Astrocyte of the spinal cord (primary cell): Measurements from ENCODE around the gene GMEB2.
"Not testable (repeated sequence)": the region's sequence is repeated elsewhere in the genome, so short reads cannot be mapped to it uniquely, and the experiment has no call there.

Experiments
- DNase-seq: peaks from one replicate; pipeline ENCODE4 v3.0.0; 2011; ENCODE audit warnings: low read depth, low spot score
- H3K4me3 ChIP-seq: 2 replicates; pipeline ENCODE4 v1.5.1; 2011; ENCODE audit warnings: low read depth, mild to moderate bottlenecking, low read length, moderate library complexity
- in situ Hi-C: cut with HindIII; loops from 2 replicates; pipeline ENCODE4 v1.10.0; 2017; ENCODE audit warnings: low sequenced_read_pairs
- TF ChIP-seq, protein P1 (sequence below): IDR thresholded peaks from 2 replicates; pipeline ENCODE4 v1.5.1; 2012; ENCODE audit warnings: low read depth, mild to moderate bottlenecking, low read length, inconsistent platforms

Gene GMEB2

DNA sequence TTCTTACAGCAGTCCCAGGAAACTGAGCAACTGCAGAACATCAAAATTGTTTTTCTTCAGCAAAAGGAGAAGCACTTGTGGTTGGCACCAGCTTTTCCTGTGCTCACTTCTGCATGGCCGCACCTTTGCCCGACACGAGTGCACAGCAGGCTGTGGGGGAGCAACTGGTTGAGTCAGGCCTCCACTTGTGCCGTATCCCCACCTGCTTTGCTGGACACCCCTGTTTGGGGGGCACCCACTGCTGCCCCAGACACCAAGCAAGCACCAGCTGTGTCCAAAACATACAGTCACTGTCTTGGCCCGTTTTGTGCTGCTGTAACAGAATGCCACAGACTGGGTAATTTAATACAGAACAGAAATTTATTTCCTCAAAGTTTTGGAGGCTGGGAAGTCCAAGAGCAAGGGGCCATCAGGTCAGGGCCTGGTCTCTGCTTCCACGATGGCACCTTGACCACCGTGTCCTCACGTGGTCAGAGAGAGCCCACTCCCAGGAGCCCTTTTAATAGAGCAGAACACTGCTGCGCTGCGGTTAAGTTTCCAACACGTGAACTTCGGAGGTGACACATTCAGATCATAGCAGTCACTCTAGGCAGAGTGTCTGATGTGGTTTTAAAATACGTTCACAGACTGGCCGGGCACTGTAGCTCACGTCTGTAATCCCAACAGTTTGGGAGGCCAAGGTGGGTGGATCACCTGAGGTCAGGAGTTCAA, 8.7 kb upstream of the GMEB2 start:
- in situ Hi-C loops = no loop called here
- DNase-seq = no peak
- TF ChIP-seq, protein P1, sequence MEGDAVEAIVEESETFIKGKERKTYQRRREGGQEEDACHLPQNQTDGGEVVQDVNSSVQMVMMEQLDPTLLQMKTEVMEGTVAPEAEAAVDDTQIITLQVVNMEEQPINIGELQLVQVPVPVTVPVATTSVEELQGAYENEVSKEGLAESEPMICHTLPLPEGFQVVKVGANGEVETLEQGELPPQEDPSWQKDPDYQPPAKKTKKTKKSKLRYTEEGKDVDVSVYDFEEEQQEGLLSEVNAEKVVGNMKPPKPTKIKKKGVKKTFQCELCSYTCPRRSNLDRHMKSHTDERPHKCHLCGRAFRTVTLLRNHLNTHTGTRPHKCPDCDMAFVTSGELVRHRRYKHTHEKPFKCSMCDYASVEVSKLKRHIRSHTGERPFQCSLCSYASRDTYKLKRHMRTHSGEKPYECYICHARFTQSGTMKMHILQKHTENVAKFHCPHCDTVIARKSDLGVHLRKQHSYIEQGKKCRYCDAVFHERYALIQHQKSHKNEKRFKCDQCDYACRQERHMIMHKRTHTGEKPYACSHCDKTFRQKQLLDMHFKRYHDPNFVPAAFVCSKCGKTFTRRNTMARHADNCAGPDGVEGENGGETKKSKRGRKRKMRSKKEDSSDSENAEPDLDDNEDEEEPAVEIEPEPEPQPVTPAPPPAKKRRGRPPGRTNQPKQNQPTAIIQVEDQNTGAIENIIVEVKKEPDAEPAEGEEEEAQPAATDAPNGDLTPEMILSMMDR = no peak
- H3K4me3 ChIP-seq = no peak overlapping the region

DNA sequence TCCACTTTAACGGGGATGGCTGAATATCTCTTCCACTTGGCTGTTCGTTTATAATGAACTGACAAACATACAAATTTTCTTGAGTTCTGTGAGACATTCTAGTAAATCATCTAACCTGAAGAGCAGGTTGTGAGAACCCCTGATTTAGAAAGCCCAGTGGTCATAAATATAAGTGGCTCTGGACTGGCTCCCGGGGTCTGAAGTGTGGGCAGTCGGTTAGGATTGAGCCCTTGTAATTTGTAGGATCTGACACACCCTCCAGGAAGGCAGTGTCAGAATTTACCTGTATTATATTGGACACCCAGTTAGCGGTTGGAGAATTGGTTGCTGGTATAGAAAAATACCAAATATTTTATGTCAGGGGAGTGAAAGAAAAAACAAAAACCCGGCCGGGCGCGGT, 6.8 kb upstream of the GMEB2 start:
- in situ Hi-C loops = no loop called here
- no peak overlapping the region for H3K4me3 ChIP-seq
- TF ChIP-seq, protein P1 = no peak
- DNase-seq = no peak

DNA sequence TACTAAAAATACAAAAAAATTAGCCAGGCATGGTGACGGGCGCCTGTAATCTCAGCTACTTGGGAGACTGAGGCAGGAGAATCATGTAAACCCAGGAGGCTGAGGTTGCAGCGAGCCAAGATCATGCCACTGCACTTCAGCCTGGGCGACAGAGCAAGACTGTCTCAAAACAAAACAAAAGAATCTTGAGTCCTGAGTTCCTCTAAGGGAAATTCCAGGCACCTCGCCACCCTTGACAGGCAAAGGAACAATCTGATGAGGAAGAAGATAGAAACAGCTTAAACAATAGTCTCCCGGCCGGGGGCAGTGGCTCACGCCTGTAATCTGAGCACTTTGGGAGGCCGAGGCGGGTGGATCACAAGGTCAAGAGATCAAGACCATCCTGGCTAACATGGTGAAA, 4.5 kb upstream of the GMEB2 start:
- H3K4me3 ChIP-seq, DNase-seq, in situ Hi-C loops: not testable (repeated sequence)

DNA sequence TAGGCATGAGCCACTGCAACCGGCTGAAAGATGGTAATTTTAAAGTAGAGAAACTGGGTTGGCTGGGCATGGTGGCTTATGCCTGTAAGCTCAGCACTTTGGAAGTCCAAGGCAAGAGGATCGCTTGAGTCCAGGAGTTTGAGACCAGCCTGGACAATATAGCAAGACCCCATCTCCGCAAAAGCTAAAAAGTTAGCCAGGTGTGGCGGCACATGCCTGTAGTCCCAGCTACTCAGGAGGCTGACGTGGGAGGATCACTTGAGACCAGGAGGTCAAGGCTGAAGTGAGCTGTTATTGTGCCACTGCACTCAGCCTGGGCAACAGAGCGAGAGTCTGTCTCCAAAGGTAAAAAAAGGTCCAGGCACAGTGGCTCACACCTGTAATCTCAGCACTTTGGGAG, 4.1 kb upstream of the GMEB2 start:
- in situ Hi-C loops, H3K4me3 ChIP-seq, DNase-seq: not testable (repeated sequence)

DNA sequence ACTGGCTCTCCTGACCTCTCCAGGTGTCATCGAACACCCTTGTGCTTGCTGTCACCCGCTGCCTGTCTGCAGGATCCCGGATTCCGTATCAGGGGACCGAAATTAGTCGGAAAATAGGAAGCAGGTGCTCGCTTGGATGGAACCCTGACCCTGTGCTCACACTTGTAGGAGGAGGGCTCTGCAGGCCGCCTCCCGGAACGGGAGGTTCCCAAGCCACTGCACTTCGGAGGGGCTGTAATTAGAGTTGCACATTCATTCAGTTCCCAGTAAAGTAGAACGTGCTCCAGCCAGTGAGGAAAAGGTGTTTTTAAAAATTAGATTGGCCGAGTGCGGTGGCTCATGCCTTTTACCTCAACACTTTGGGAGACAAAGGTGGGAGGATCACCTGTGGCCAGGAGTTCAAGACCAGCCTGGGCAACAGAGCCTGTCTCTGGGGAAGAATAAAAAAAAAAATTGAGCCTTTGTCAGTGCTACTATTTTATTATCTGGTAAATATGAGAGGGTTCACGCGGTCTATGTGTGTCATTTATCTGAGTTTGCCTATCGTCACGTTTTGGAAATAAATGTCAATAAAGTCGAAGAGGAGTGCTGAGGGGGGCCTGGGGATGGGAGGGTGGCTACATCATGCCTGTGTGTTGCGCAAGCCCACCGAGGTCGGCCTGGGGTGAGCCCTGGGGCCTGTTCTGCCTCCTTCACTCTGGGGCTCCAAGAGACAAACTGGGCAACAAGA, 1.5 kb upstream of the GMEB2 start:
- H3K4me3 ChIP-seq = peak overlapping the region; percentile 89
- TF ChIP-seq, protein P1 = no peak
- in situ Hi-C loops = no loop called here
- peak; percentile 69 for DNase-seq

DNA sequence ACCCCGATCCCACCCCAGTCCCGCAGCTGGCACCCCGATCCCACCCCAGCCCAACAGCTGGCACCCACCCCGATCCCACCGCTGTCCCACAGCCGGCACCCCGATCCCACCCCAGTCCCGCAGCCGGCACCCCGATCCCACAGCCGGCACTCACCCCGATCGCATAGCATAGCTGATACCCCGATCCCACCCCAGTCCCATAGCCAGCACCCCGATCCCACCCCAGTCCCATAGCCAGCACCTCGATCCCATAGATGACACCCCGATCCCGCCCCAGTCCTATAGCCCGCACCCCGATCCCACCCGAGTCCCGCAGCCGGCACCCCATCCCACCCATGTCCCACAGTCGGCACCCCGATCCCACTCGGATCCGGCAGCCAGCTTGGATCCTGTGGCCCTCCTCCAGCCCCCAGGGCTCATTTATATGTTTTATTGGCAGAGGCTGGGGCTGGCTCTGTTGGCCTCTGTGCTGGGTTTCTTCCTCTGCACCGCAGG, 897 bp upstream of the GMEB2 start:
- in situ Hi-C loops = no loop called here
- H3K4me3 ChIP-seq = peak overlapping the region; percentile 89
- DNase-seq = no peak
- TF ChIP-seq, protein P1 = no peak

DNA sequence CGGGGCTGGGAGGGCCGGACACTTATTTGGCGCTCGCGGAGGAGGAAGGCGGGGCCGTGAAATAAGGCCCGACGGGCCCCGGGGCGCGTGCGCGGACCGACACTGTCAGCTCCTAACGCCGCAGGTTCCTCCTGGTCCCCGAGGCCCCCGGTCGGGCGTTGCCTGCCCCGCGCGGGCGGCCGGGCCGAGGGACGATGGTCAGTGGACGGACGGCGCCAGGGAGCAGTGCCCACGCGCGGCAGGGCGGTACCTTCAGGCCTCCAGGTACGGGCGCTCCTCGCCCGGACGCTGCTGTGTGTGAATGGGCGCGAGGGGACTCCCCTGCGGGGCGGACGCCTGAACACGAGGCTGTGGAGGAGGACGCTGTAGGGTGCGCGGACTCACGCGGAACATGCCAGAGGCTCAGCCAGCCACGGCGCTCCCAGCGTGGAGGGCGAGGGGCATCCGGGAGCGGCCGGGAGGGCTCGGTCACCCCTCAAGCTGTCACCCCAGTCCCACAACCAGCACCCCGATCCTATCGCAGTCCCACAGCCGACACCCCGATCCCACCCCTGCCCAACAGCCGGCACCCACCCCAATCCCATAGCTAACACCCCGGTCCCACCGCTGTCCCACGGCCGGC, 339 bp upstream of the GMEB2 start:
- TF ChIP-seq, protein P1 = no peak
- DNase-seq = peak; percentile 95
- in situ Hi-C loops = no loop called here
- peak overlapping the region; percentile 89 for H3K4me3 ChIP-seq
